GM12891 (cell line): ENCODE data around the gene PRRX2.

Experiments used
- POLR2A ChIP-seq: IDR thresholded peaks from 2 replicates; pipeline ENCODE4 v1.6.1; 2011; ENCODE audit warnings: low read depth, low read length, control low read depth
- POLR2AphosphoS5 ChIP-seq: IDR thresholded peaks from 2 replicates; pipeline ENCODE4 v1.6.1; 2011; ENCODE audit warnings: low read depth, low read length, control low read depth
- POU2F2 ChIP-seq: IDR thresholded peaks from 2 replicates; pipeline ENCODE4 v1.6.1; 2011; ENCODE audit warnings: low read depth, mild to moderate bottlenecking, control low read depth, low read length, moderate library complexity
- SPI1 ChIP-seq: IDR thresholded peaks from 2 replicates; pipeline ENCODE4 v1.6.1; 2011; ENCODE audit warnings: low read depth, low read length, control low read depth
- TAF1 ChIP-seq: IDR thresholded peaks from 2 replicates; pipeline ENCODE4 v1.6.1; 2011; ENCODE audit warnings: low read depth, low read length, control low read depth

- TF ChIP-seq POLR2A (no peak), POLR2AphosphoS5 (no peak), SPI1 (no peak), TAF1 (no peak), POU2F2 (no peak)
Measured at GRCh38 chr9:129735546-129735945, 70.1 kb downstream of the PRRX2 start.
